ENCODE measurements around the gene GULP1. TPM values are rescaled to one million over a fixed set of nuclear protein-coding genes. Genes with fewer than 3 reads are reported as not detected.

The GULP1 gene
- total RNA-seq, 1 donor from 2014 or later, result 30.0 TPM

GRCh38 chr2:188439986-188440385 lies 148.3 kb downstream of the GULP1 start:
- no peak for TF ChIP-seq CTCF (IDR thresholded peaks at IDR 0.05; ENCODE audit: insufficient read depth, low read length, severe bottlenecking)
- FAIRE-seq, result no peak

GRCh38 chr2:188440849-188441248 lies 149.2 kb downstream of the GULP1 start:
- Histone ChIP-seq H3K27me3 (ENCODE audit: control insufficient read depth, insufficient read depth, low read length) (no peaks in the 10 kb centered on the region), H3K36me3 (ENCODE audit: control insufficient read depth, insufficient read depth, low read length) (no peaks in the 10 kb centered on the region), H3K4me3 (ENCODE audit: low read depth, low read length) (no peak overlapping the region)
- FAIRE-seq (no peak), DNase-seq (ENCODE audit: low read depth) (no peak)
- no peak for TF ChIP-seq CTCF (IDR thresholded peaks at IDR 0.05; ENCODE audit: insufficient read depth, low read length, severe bottlenecking)

More at GRCh38 chr2:188439986-188440385, 148.3 kb downstream of the GULP1 start:
- no peak for DNase-seq (ENCODE audit: low read depth)
- Histone ChIP-seq H3K36me3 (ENCODE audit: control insufficient read depth, insufficient read depth, low read length) (no peaks in the 10 kb centered on the region), H3K27me3 (ENCODE audit: control insufficient read depth, insufficient read depth, low read length) (no peaks in the 10 kb centered on the region), H3K4me3 (ENCODE audit: low read depth, low read length) (no peak overlapping the region)

GRCh38 chr2:188441288-188441947 lies 149.7 kb downstream of the GULP1 start:
- H3K27me3 ChIP-seq (ENCODE audit: control insufficient read depth, insufficient read depth, low read length), result no peaks in the 10 kb centered on the region
- H3K4me3 ChIP-seq (ENCODE audit: low read depth, low read length), result no peak overlapping the region
- FAIRE-seq (no peak), DNase-seq (ENCODE audit: low read depth) (no peak)
- TF ChIP-seq CTCF (IDR thresholded peaks at IDR 0.05; ENCODE audit: insufficient read depth, low read length, severe bottlenecking), result no peak
- no peaks in the 10 kb centered on the region for H3K36me3 ChIP-seq (ENCODE audit: control insufficient read depth, insufficient read depth, low read length)

- no peak for TF ChIP-seq CTCF (IDR thresholded peaks at IDR 0.05; ENCODE audit: insufficient read depth, low read length, severe bottlenecking)
- no peak for DNase-seq (ENCODE audit: low read depth)
- H3K4me3 ChIP-seq (ENCODE audit: low read depth, low read length), result no peak overlapping the region
- FAIRE-seq, result no peak
- no peaks in the 10 kb centered on the region for H3K27me3 ChIP-seq (ENCODE audit: control insufficient read depth, insufficient read depth, low read length)
- H3K36me3 ChIP-seq (ENCODE audit: control insufficient read depth, insufficient read depth, low read length), result no peaks in the 10 kb centered on the region
Observed at GRCh38 chr2:188443207-188443606, 151.5 kb downstream of the GULP1 start.

- no peak for FAIRE-seq
- Histone ChIP-seq H3K36me3 (ENCODE audit: control insufficient read depth, insufficient read depth, low read length) (no peaks in the 10 kb centered on the region), H3K4me3 (ENCODE audit: low read depth, low read length) (no peak overlapping the region), H3K27me3 (ENCODE audit: control insufficient read depth, insufficient read depth, low read length) (no peaks in the 10 kb centered on the region)
- no peak for TF ChIP-seq CTCF (IDR thresholded peaks at IDR 0.05; ENCODE audit: insufficient read depth, low read length, severe bottlenecking)
- DNase-seq (ENCODE audit: low read depth), result peak; percentile 1
Observed at GRCh38 chr2:188444106-188444835, 152.6 kb downstream of the GULP1 start.
